ENCODE measurements around the gene PHACTR1. TPM values are rescaled to one million over a fixed set of nuclear protein-coding genes. Genes with fewer than 3 reads are reported as not detected.

PHACTR1 gene
- polyA plus RNA-seq, 1 of the 3 experiments (the other 2 are of a cell fraction) = 0.12 TPM

DNA sequence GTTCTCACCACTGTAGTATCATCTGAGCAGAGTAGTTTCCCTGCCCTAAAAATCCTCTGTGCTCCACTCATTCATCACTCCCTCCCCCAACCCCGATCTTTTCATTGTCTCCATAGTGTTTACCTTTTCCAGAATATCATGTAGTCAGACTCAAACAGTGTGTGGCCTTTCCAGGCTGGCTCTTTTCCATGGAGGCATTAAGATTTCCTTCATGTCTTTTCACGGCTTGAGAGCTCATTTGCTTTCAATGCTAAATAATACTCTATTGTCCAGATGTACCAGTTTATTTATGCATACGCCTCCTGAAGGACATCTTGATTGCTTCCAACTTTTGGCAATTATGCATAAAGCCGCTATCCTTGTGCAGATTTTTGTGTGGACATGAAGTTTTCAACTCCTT lies 235.8 kb downstream of the PHACTR1 start:
- Histone ChIP-seq H3K79me2 (ENCODE audit: insufficient read depth) (no peaks in the 10 kb centered on the region), H3K27me3 (ENCODE audit: insufficient read depth) (no peaks in the 10 kb centered on the region), H3F3A (replicated peaks; ENCODE audit: insufficient read depth) (no peaks in the 10 kb centered on the region), H3K9ac (no peak overlapping the region), H3K4me2 (no peak overlapping the region), H3K36me3 (replicated peaks in 1 of 2; ENCODE audit: control insufficient read depth in 1 of 2, insufficient read depth in 2 of 2, low read length in 1 of 2) (no peaks in the 10 kb centered on the region), H3K27ac (ENCODE audit: low read depth in 2 of 2, low read length in 1 of 2) (no peak overlapping the region), H3K9me2 (no peaks in the 10 kb centered on the region), H3K4me1 (ENCODE audit: control insufficient read depth in 1 of 2, insufficient read depth in 2 of 2, low read depth in 1 of 2, low read length in 1 of 2) (peaks cover 0 to 4% of the 10 kb centered on the region in 2 experiments; a peak in 1 of 4 replicates), H4K20me1 (ENCODE audit: insufficient read depth) (no peaks in the 10 kb centered on the region), H3K4me3 (ENCODE audit: low read depth in 2 of 2, low read length in 1 of 2) (no peak overlapping the region), H2AFZ (ENCODE audit: low read depth) (no peak overlapping the region), H3K9me3 (no peaks in the 10 kb centered on the region)
- POLR2A ChIA-PET = no interaction called here
- no peak for TF ChIP-seq USF2 (IDR thresholded peaks at IDR 0.05; ENCODE audit: borderline replicate concordance, low read depth, low read length)
- TF ChIP-seq, protein P1, sequence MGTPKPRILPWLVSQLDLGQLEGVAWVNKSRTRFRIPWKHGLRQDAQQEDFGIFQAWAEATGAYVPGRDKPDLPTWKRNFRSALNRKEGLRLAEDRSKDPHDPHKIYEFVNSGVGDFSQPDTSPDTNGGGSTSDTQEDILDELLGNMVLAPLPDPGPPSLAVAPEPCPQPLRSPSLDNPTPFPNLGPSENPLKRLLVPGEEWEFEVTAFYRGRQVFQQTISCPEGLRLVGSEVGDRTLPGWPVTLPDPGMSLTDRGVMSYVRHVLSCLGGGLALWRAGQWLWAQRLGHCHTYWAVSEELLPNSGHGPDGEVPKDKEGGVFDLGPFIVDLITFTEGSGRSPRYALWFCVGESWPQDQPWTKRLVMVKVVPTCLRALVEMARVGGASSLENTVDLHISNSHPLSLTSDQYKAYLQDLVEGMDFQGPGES (IDR thresholded peaks at IDR 0.05; ENCODE audit: low read depth, low read length) = no peak
- TF ChIP-seq GABPA (IDR thresholded peaks at IDR 0.05; ENCODE audit: low read depth) = no peak
- no peak for TF ChIP-seq ZBTB33 (IDR thresholded peaks at IDR 0.05; ENCODE audit: borderline replicate concordance, low read depth)
- no peak for TF ChIP-seq MEF2A (IDR thresholded peaks at IDR 0.05; ENCODE audit: borderline replicate concordance, low read depth)
- TF ChIP-seq NRF1 (IDR thresholded peaks at IDR 0.05; ENCODE audit: low read depth, low read length) = no peak
- TF ChIP-seq RAD21 (IDR thresholded peaks at IDR 0.05; ENCODE audit: low read length) = no peak
- no peak for TF ChIP-seq POLR2AphosphoS5 (IDR thresholded peaks at IDR 0.05; ENCODE audit: low read depth, low read length)
- TF ChIP-seq TAF1 (IDR thresholded peaks at IDR 0.05; ENCODE audit: borderline replicate concordance, low read depth, low read length) = no peak
- TF ChIP-seq RXRA (IDR thresholded peaks at IDR 0.05; ENCODE audit: borderline replicate concordance, low read depth) = no peak
- TF ChIP-seq MXI1 (IDR thresholded peaks at IDR 0.05; ENCODE audit: low read depth, low read length) = no peak
- no peak for DNase-seq
- CTCF ChIA-PET = no interaction called here
- 52% methylated on average over 4 of the region's 4 CpGs for WGBS (ENCODE audit: low lambda C conversion rate)

DNA sequence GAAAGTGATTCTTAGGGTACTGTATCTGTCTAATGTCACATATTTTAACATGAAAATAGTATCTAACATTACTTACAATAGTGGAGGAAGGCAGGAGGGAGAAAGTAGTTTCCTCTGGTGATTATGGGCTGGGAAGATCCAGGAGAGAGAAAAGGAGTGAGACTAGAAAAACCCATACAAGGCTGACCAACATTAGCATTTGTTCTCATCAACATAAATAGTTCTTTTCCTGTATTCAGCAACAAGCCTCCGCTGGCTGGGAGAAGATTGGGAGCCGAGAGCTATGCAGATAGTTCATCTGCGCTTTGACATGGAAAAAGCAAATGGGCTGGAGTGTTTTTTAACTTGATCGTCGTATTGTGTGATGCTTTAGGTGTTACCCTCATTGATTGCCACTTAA lies 239.4 kb downstream of the PHACTR1 start:
- no peak for TF ChIP-seq TAF1 (IDR thresholded peaks at IDR 0.05; ENCODE audit: borderline replicate concordance, low read depth, low read length)
- no peak overlapping the region for H2AFZ ChIP-seq (ENCODE audit: low read depth)
- ChIA-PET CTCF (no interaction called here), POLR2A (no interaction called here)
- no peak overlapping the region for H3K9ac ChIP-seq
- no peaks in the 10 kb centered on the region for H3K9me3 ChIP-seq
- H3K4me3 ChIP-seq (ENCODE audit: low read depth in 2 of 2, low read length in 1 of 2) = no peak overlapping the region
- no peak for DNase-seq
- peaks cover 0 to 6% of the 10 kb centered on the region in 2 experiments; a peak in 1 of 4 replicates for H3K4me1 ChIP-seq (ENCODE audit: control insufficient read depth in 1 of 2, insufficient read depth in 2 of 2, low read depth in 1 of 2, low read length in 1 of 2)
- H3K36me3 ChIP-seq (replicated peaks in 1 of 2; ENCODE audit: control insufficient read depth in 1 of 2, insufficient read depth in 2 of 2, low read length in 1 of 2) = no peaks in the 10 kb centered on the region
- no peaks in the 10 kb centered on the region for H4K20me1 ChIP-seq (ENCODE audit: insufficient read depth)
- H3F3A ChIP-seq (replicated peaks; ENCODE audit: insufficient read depth) = no peaks in the 10 kb centered on the region
- H3K79me2 ChIP-seq (ENCODE audit: insufficient read depth) = no peaks in the 10 kb centered on the region
- no peak overlapping the region for H3K27ac ChIP-seq (ENCODE audit: low read depth in 2 of 2, low read length in 1 of 2)
- WGBS (ENCODE audit: low lambda C conversion rate) = 84% methylated on average over 5 of the region's 5 CpGs
- H3K9me2 ChIP-seq = no peaks in the 10 kb centered on the region
- H3K4me2 ChIP-seq = no peak overlapping the region
- no peaks in the 10 kb centered on the region for H3K27me3 ChIP-seq (ENCODE audit: insufficient read depth)

Data from SK-N-SH (cell line).